Smooth muscle cell (in vitro differentiated cells): ENCODE results near the gene NOCT. TPM values are rescaled to one million over a fixed set of nuclear protein-coding genes. Genes with fewer than 3 reads are reported as not detected.

Experiments used
- DNase-seq: peaks from one replicate; lab custom pipeline; 2025; ENCODE audit not compliant: unreplicated experiment; lab: John Stamatoyannopoulos, UW
- H2AFZ ChIP-seq: fragments of 200-600 bp; sonication (generic); 2 replicates; pipeline ENCODE4 v1.6.0; 2016; ENCODE audit warnings: antibody characterized with exemption, low read depth, mild to moderate bottlenecking
- H3F3A ChIP-seq: fragments of 200-600 bp; sonication (generic); 2 replicates; pipeline ENCODE4 v1.6.0; 2017; ENCODE audit warnings: antibody characterized with exemption, low read depth
- H3K27ac ChIP-seq: fragments of 200-600 bp; sonication (generic); 2 replicates; pipeline ENCODE4 v1.5.1; 2016; ENCODE audit warnings: low read depth, mild to moderate bottlenecking
- H3K27me3 ChIP-seq: fragments of 200-600 bp; sonication (generic); 2 replicates; pipeline ENCODE4 v1.6.1; 2016; ENCODE audit warnings: low read depth, mild to moderate bottlenecking
- H3K36me3 ChIP-seq: fragments of 200-600 bp; sonication (generic); 2 replicates; pipeline ENCODE4 v1.5.1; 2016; ENCODE audit warnings: low read depth
- H3K4me1 ChIP-seq: fragments of 200-600 bp; sonication (generic); 2 replicates; pipeline ENCODE4 v1.5.1; 2016; ENCODE audit warnings: low read depth
- H3K4me2 ChIP-seq: fragments of 200-600 bp; sonication (generic); 2 replicates; pipeline ENCODE4 v1.6.0; 2016; ENCODE audit warnings: mild to moderate bottlenecking
- H3K4me3 ChIP-seq: fragments of 200-600 bp; sonication (generic); 2 replicates; pipeline ENCODE4 v1.5.1; 2016; ENCODE audit warnings: mild to moderate bottlenecking
- H3K79me2 ChIP-seq: fragments of 200-600 bp; sonication (generic); 2 replicates; pipeline ENCODE4 v1.6.0; 2016; ENCODE audit warnings: low read depth, mild to moderate bottlenecking
- H3K9ac ChIP-seq: fragments of 200-600 bp; sonication (generic); 2 replicates; pipeline ENCODE4 v1.6.0; 2016; ENCODE audit warnings: low read depth
- H3K9me3 ChIP-seq: fragments of 200-600 bp; sonication (generic); replicated peaks from 2 replicates; pipeline ENCODE4 v1.5.1; 2016; ENCODE audit warnings: low read depth
- H4K20me1 ChIP-seq: fragments of 200-600 bp; sonication (generic); 2 replicates; pipeline ENCODE4 v1.6.0; 2016; ENCODE audit warnings: low read depth
- CTCF ChIP-seq: fragments of 200-600 bp; sonication (generic); IDR thresholded peaks from 2 replicates; pipeline ENCODE4 v1.5.1; 2017; ENCODE audit warnings: borderline replicate concordance, mild to moderate bottlenecking, antibody characterized with exemption; ENCODE audit not compliant: insufficient read depth, poor library complexity, severe bottlenecking
- WGBS: methylation state at CpG from one replicate; pipeline ENCODE4 v1.1.7; 2016; ENCODE audit warnings: low lambda C conversion rate; 5-methylcytosine and 5-hydroxymethylcytosine counted together
- polyA plus RNA-seq: library from polyadenylated mRNA; unstranded; fragments of >200 nt; fragmentation: Nextera tagmentation; extraction: Ambion mirVana; gene quantifications from 2 replicates; pipeline ENCODE4 v1.2.1, GENCODE V29; 2016
- total RNA-seq: library from RNA; depleted of rRNA; stranded (reverse); fragments of >200 nt; gene quantifications from 2 replicates; pipeline ENCODE4 v1.2.3, GENCODE V29; 2014

Gene NOCT
- total and polyA plus RNA-seq, 2 experiments from 2014 or later: 6.7 to 33.4 TPM

- no peak for TF ChIP-seq CTCF
- no peak overlapping the region for H3K9ac ChIP-seq
- no peaks in the 10 kb centered on the region for H3F3A ChIP-seq
- no peak overlapping the region for H2AFZ ChIP-seq
- H3K79me2 ChIP-seq: no peaks in the 10 kb centered on the region
- no peaks in the 10 kb centered on the region for H3K36me3 ChIP-seq
- H3K9me3 ChIP-seq: no peaks in the 10 kb centered on the region
- H3K4me1 ChIP-seq: peaks cover 13% of the 10 kb centered on the region
- no peaks in the 10 kb centered on the region for H4K20me1 ChIP-seq
- H3K4me3 ChIP-seq: no peak overlapping the region
- H3K27ac ChIP-seq: no peak overlapping the region
- no peak for DNase-seq
- WGBS: 51% methylated on average over 3 of the region's 3 CpGs
- no peak overlapping the region for H3K4me2 ChIP-seq
- no peaks in the 10 kb centered on the region for H3K27me3 ChIP-seq
These were observed 37.0 kb upstream of the NOCT start for GRCh38 chr4:138978600-138978999.

- Histone ChIP-seq H3K27ac (no peak overlapping the region), H3K4me2 (no peak overlapping the region), H4K20me1 (no peaks in the 10 kb centered on the region), H3K79me2 (no peaks in the 10 kb centered on the region), H3K4me1 (peaks cover 9% of the 10 kb centered on the region), H3K4me3 (no peak overlapping the region), H2AFZ (no peak overlapping the region), H3K9me3 (no peaks in the 10 kb centered on the region), H3K36me3 (no peaks in the 10 kb centered on the region), H3K27me3 (no peaks in the 10 kb centered on the region), H3K9ac (no peak overlapping the region), H3F3A (no peaks in the 10 kb centered on the region)
- no peak for DNase-seq
- 94% methylated on average over 2 of the region's 2 CpGs for WGBS
- no peak for TF ChIP-seq CTCF
These were observed 35.8 kb upstream of the NOCT start for GRCh38 chr4:138979742-138980141.

- H3K4me2 ChIP-seq: no peak overlapping the region
- no peaks in the 10 kb centered on the region for H3F3A ChIP-seq
- H3K36me3 ChIP-seq: no peaks in the 10 kb centered on the region
- WGBS: 49% methylated on average over 4 of the region's 4 CpGs
- no peak for TF ChIP-seq CTCF
- no peak overlapping the region for H3K4me3 ChIP-seq
- H3K9me3 ChIP-seq: no peaks in the 10 kb centered on the region
- peak overlapping the region; percentile 84 for H2AFZ ChIP-seq
- H3K9ac ChIP-seq: no peak overlapping the region
- H4K20me1 ChIP-seq: no peaks in the 10 kb centered on the region
- peaks cover 9% of the 10 kb centered on the region for H3K4me1 ChIP-seq
- no peak for DNase-seq
- no peaks in the 10 kb centered on the region for H3K27me3 ChIP-seq
- no peaks in the 10 kb centered on the region for H3K79me2 ChIP-seq
- H3K27ac ChIP-seq: peak overlapping the region; percentile 49
These were observed 33.6 kb upstream of the NOCT start for GRCh38 chr4:138981930-138982390.

GRCh38 chr4:138982754-138983153, 32.8 kb upstream of the NOCT start:
- Histone ChIP-seq H3K4me1 (peaks cover 9% of the 10 kb centered on the region), H4K20me1 (no peaks in the 10 kb centered on the region), H2AFZ (no peak overlapping the region), H3K79me2 (no peaks in the 10 kb centered on the region), H3F3A (no peaks in the 10 kb centered on the region), H3K4me2 (no peak overlapping the region), H3K4me3 (no peak overlapping the region), H3K9ac (no peak overlapping the region), H3K27me3 (no peaks in the 10 kb centered on the region), H3K9me3 (no peaks in the 10 kb centered on the region), H3K36me3 (no peaks in the 10 kb centered on the region), H3K27ac (no peak overlapping the region)
- no peak for TF ChIP-seq CTCF
- DNase-seq: no peak
- 77% methylated on average over 7 of the region's 7 CpGs for WGBS
